Osteoblast (primary cell): ENCODE data around the gene ZC3HAV1. TPM values are rescaled to one million over a fixed set of nuclear protein-coding genes. Genes with fewer than 3 reads are reported as not detected.
A peak's percentile ranks its signal among the peaks of the same experiment; 100 is the strongest.

Source experiments
- DNase-seq: peaks from one replicate; pipeline ENCODE4 v3.0.0; 2011; ENCODE audit warnings: low spot score, mixed read lengths; ENCODE audit not compliant: insufficient read length; ENCODE audit errors: missing footprints
- H2AFZ ChIP-seq: 2 replicates; pipeline ENCODE4 v1.6.0; 2011; ENCODE audit warnings: mild to moderate bottlenecking, low read length
- H3K27ac ChIP-seq: 2 replicates; pipeline ENCODE4 v1.5.1; 2011; ENCODE audit warnings: mild to moderate bottlenecking, low read depth, low read length, moderate library complexity
- H3K27me3 ChIP-seq: 2 replicates; pipeline ENCODE4 v1.6.0; 2012; ENCODE audit warnings: mild to moderate bottlenecking, control low read depth, inconsistent platforms, low read length, moderate library complexity; ENCODE audit not compliant: insufficient read depth
- H3K36me3 ChIP-seq: 2 replicates; pipeline ENCODE4 v1.5.1; 2011; ENCODE audit warnings: mild to moderate bottlenecking, low read length, control low read depth, moderate library complexity; ENCODE audit not compliant: insufficient read depth
- H3K4me1 ChIP-seq: 2 replicates; pipeline ENCODE4 v1.5.1; 2011; ENCODE audit warnings: mild to moderate bottlenecking, low read length, control low read depth, moderate library complexity; ENCODE audit not compliant: insufficient read depth
- H3K4me2 ChIP-seq: 2 replicates; pipeline ENCODE4 v1.6.0; 2011; ENCODE audit warnings: mild to moderate bottlenecking, low read length; ENCODE audit not compliant: insufficient read depth
- H3K4me3 ChIP-seq: fragments of 200-600 bp; sonication (generic); 3 replicates; pipeline ENCODE4 v1.5.1; 2012; ENCODE audit warnings: mild to moderate bottlenecking, low read length, inconsistent platforms; ENCODE audit not compliant: insufficient read depth
- H3K79me2 ChIP-seq: 2 replicates; pipeline ENCODE4 v1.6.0; 2012; ENCODE audit warnings: mild to moderate bottlenecking, low read length, control low read depth, inconsistent platforms; ENCODE audit not compliant: insufficient read depth
- H3K9me3 ChIP-seq: 2 replicates; pipeline ENCODE4 v1.5.1; 2011; ENCODE audit warnings: low read depth, low read length, control low read depth
- H4K20me1 ChIP-seq: 2 replicates; pipeline ENCODE4 v1.6.0; 2012; ENCODE audit warnings: mild to moderate bottlenecking, low read length, control low read depth; ENCODE audit not compliant: insufficient read depth
- CTCF ChIP-seq: IDR thresholded peaks from 2 replicates; pipeline ENCODE4 v1.5.1; 2011; ENCODE audit warnings: mild to moderate bottlenecking, low read depth, low read length, moderate library complexity; ENCODE audit errors: extremely low read depth
- total RNA-seq: library from RNA; depleted of rRNA; stranded (reverse); fragments of >200 nt; gene quantifications from 2 replicates; pipeline ENCODE4 v1.2.3, GENCODE V29; 2012

ZC3HAV1 gene
- total RNA-seq, 1 donor: 44.5 TPM

DNA sequence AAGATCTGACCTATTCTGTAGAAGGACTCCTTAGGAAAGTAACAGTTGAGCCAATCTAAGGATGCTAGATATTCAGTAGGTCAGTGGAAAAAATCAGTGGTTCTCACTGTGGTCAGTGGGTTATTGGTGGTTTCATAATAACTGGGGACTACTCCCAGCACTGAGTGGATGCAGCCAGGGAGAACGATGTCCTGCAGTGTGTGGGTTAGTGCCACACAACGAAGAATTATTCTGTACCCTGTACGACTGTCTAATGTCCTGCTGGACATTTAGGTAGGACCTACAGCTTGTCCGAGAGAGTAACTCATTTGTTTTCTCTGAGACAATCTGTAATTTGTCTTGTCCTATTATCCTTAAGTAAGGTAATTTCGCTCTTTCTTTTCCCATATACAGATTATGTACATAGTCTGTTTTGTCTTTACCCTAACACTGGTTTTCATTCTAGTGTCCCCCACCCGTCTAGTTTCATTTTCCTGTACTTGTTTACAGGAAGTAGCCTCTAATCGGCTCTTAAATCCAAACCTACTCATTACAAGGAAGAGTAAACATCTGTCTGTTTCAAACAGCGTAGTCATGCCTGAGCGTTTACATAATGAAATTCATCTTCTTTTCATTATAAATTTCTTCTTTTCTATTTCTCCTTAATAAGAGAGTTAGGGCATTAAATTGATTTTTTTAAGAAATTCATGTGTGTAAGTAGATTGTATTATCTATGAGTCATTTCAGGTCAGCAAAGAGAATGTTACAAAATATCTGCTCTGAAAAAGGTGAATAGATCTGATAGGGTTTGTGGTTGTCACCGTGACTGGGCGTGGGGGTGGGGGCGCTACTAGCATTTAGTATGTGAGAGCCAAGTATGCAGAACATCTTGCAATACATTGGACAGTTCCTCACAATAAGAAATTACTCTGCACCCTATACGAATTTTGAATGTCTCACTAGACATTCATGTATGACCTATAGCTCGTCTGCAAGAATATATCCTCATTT, 65.4 kb downstream of the ZC3HAV1 start:
- Histone ChIP-seq H3K4me1 (no peaks in the 10 kb centered on the region), H2AFZ (no peak overlapping the region), H3K36me3 (peaks cover 21% of the 10 kb centered on the region), H4K20me1 (no peaks in the 10 kb centered on the region), H3K9me3 (no peaks in the 10 kb centered on the region), H3K27me3 (no peaks in the 10 kb centered on the region), H3K4me2 (no peak overlapping the region), H3K79me2 (no peaks in the 10 kb centered on the region), H3K4me3 (no peak overlapping the region), H3K27ac (no peak overlapping the region)
- DNase-seq: no peak
- TF ChIP-seq CTCF: no peak

- no peak overlapping the region for H3K27ac ChIP-seq
- H3K4me3 ChIP-seq: no peak overlapping the region
- no peak overlapping the region for H2AFZ ChIP-seq
- H3K9me3 ChIP-seq: no peaks in the 10 kb centered on the region
- H4K20me1 ChIP-seq: no peaks in the 10 kb centered on the region
- no peaks in the 10 kb centered on the region for H3K27me3 ChIP-seq
- no peak for TF ChIP-seq CTCF
- no peak for DNase-seq
- H3K79me2 ChIP-seq: no peaks in the 10 kb centered on the region
- H3K4me2 ChIP-seq: no peak overlapping the region
- H3K36me3 ChIP-seq: peaks cover 10% of the 10 kb centered on the region
- H3K4me1 ChIP-seq: no peaks in the 10 kb centered on the region
These were observed 68.0 kb downstream of the ZC3HAV1 start for GRCh38 chr7:139041378-139042085.

- no peak overlapping the region for H3K27ac ChIP-seq
- peaks cover 13% of the 10 kb centered on the region for H3K79me2 ChIP-seq
- no peak overlapping the region for H3K4me2 ChIP-seq
- H3K27me3 ChIP-seq: no peaks in the 10 kb centered on the region
- H3K36me3 ChIP-seq: peaks cover 2% of the 10 kb centered on the region
- no peak for TF ChIP-seq CTCF
- DNase-seq: no peak
- no peaks in the 10 kb centered on the region for H4K20me1 ChIP-seq
- H3K4me1 ChIP-seq: peaks cover 12% of the 10 kb centered on the region
- H3K9me3 ChIP-seq: no peaks in the 10 kb centered on the region
- no peak overlapping the region for H2AFZ ChIP-seq
- no peak overlapping the region for H3K4me3 ChIP-seq
These were observed 70.8 kb downstream of the ZC3HAV1 start for GRCh38 chr7:139038691-139039090.

- peak; percentile 10 for DNase-seq
- Histone ChIP-seq H3K4me2 (no peak overlapping the region), H3K9me3 (no peaks in the 10 kb centered on the region), H3K36me3 (peaks cover 15% of the 10 kb centered on the region), H3K79me2 (peaks cover 23% of the 10 kb centered on the region), H3K27ac (no peak overlapping the region), H3K27me3 (no peaks in the 10 kb centered on the region), H3K4me1 (peaks cover 12% of the 10 kb centered on the region), H3K4me3 (no peak overlapping the region), H2AFZ (no peak overlapping the region), H4K20me1 (no peaks in the 10 kb centered on the region)
- TF ChIP-seq CTCF: no peak
These were observed 72.6 kb downstream of the ZC3HAV1 start for GRCh38 chr7:139036901-139037300.
